ENCODE results near the gene VWA8.

The VWA8 gene

DNA sequence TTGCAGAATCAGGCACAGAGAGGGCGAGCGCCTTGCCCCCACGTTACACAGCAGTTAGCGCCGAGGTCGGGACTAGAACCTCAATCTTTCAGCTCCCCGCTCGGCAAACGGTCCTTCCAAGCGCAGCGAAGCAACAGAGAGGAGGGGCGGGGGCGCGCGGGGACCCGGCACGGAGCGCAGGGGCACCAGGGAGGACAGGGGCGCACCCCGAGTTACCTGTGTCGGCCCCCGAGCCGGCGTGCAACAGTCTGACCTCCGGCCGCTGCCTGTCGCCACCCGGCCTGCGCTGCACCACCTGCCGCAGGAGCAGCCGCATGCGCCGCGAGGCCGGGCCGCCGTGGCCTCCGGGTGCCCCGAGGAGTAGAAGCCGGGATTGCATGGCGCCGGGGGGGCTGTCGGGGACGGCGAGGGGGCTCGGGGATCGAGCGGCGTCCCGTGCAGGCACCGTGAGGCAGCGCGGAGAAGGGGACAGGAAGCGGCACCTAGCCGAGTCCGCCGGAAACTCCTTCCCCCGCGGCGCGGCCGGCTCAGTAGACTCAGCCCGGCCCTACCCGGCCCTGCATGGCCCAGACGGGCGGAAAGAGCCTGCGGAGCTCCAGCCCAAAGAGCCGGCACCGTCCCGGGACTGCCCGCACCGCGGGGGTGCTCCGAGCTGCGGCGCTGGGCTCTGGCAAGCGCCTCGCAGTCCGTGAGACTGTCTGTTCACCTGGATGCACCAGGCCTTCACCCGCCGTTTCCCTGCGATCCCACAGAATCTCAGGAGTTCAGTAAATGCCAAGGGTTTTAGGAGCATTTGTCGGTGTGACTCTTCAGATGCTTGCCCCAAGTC lies at the start of gene VWA8:
Gene VWA8, minus strand, starts transcription at position 473 of the 829 bp plus-strand sequence. Its CDS starts 94 bp downstream, at position 379.
- DNase-seq (ENCODE audit: low spot score), result peak; percentile 87

DNA sequence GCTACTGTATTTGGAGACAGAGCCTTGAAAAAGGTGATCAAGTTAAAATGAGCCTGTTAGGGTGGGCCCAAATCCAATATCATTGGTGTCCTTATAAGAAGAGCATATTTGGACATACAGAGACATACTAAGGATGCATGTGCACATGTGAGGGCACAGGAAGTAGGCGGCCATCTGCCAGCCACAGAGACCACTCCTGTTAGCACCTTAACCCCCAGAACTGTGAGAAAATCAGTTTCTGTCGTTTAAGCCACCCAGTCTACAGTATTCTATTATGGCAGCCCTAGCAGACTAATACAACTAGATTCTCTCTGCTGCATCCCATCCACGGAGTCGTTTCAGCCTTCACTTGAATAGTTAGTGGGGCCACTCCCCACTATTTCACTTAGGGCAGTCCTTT lies 48.1 kb upstream of the VWA8 start:
- no peak for DNase-seq (ENCODE audit: low spot score)

DNA sequence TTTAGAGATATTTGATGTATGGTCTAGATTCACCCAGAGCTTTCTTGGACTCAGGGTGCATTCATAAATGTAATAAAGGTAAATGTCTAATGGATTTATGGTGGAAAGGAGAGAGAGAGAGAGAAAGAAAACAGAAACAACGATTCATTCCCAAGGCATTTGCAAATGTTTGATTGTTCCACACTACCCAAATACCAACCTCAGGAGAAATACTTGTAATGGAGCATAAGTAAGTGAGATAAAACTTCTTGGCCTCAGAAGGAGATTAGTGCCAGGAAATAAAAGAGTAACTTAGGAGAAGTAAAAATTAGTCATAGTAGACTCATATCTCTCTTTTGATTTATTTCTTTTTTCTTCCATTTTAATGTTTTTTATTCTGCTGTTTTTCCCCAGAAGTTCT lies 46.9 kb upstream of the VWA8 start:
- DNase-seq (ENCODE audit: low spot score), result no peak

DNA sequence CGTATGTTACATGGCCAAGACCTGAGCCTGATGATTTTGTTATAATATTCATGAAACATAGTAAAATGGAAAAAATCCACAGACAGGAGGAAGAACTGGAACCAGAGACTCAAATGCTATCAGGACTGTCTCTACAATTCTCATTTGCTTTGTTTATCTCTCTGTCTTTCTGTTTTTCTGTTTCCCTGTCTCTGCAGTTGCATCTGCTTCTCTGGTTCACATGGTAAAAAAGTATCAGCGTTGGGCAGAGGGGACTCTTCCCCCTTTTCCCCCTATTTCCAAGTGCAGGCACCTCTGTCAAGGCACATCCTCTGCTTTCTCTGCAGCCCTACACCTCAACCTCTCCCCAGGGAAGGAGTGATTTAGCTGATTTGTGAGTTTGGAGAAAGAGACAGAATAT lies 41.2 kb upstream of the VWA8 start:
- DNase-seq (ENCODE audit: low spot score), result no peak

- DNase-seq (ENCODE audit: low spot score), result no peak
Measured at GRCh38 chr13:42001580-42001979, 40.7 kb upstream of the VWA8 start.

DNA sequence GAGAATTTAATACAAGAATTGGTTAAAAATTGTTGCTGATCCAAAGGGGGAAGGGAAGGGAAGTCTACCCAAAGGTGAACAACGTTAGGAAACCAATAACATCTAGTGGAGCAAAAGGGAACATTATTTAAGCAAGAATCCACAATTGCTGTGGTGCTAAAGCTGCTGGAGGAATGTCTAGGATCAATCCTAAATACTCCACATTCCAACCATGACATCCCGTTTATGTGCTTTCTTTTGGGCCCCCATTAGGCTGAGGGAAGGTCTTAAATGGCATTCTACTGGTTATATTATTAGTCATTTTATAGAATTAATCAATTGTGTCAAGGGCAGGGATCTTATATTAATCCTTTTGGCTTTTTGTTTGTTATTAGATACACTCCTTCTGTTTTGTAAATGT lies 39.9 kb upstream of the VWA8 start:
- DNase-seq (ENCODE audit: low spot score), result no peak

DNA sequence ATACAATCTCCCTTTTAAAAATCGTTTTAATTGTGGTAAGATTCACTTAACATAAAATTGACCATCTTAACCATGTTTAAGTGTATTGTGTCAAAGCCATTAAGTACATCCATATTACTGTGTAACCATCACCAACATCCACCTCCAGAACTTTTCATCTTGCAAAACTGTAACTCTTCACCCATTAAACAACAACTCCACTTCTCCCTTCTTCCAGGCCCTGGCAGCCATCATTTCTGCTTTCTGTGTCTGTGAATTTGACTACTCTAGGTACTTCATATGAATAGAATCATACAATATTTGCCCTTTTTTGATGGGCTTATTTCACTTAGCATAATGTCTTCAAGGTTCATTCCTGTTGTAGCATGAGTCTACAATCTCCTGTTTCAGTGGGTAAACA lies 36.5 kb upstream of the VWA8 start:
- no peak for DNase-seq (ENCODE audit: low spot score)

- no peak for DNase-seq (ENCODE audit: low spot score)
Measured at GRCh38 chr13:41995946-41996345, 35.0 kb upstream of the VWA8 start.

DNA sequence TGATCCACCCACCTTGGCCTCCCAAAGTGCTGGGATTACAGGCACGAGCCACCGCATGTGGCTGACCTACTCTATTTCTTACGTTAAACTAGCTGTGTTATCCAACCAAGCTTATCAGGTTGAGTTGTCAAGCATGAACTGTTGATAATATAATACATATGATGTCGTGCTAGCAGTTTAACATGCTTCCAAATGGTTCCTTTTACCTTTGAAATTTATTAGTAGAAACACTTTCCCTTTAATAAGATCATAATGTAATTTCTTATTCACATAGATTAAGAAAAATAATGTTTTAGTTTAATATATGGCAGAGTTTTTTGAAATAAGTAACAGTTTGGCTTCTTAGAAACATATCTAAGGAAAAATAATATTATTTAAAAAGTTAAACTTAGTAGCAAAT lies 34.4 kb upstream of the VWA8 start:
- no peak for DNase-seq (ENCODE audit: low spot score)

DNA sequence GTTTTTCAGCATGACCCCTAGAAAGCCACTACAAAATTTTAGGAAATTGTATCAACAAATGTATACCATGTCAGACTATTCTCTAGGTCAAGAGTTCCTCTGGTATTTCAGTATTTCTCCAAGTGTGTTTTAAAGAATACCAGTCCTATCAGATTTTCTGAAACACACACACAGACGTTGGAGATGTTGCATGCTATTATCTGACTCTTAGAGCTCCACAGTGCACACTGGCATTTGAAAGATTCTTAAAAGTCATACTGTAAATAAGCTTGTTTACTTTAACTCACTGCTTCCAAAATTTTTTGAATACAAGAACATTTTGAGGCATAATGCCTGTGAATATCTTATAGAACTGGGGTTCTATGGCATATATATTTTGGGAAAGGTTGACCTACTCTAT lies 33.8 kb upstream of the VWA8 start:
- no peak for DNase-seq (ENCODE audit: low spot score)

GRCh38 chr13:41991936-41992335 lies 31.0 kb upstream of the VWA8 start:
- DNase-seq (ENCODE audit: low spot score), result no peak

- no peak for DNase-seq (ENCODE audit: low spot score)
Measured at GRCh38 chr13:41988244-41988643, 27.3 kb upstream of the VWA8 start.

- DNase-seq (ENCODE audit: low spot score), result no peak
Measured at GRCh38 chr13:41985788-41986508, 25.0 kb upstream of the VWA8 start.

DNA sequence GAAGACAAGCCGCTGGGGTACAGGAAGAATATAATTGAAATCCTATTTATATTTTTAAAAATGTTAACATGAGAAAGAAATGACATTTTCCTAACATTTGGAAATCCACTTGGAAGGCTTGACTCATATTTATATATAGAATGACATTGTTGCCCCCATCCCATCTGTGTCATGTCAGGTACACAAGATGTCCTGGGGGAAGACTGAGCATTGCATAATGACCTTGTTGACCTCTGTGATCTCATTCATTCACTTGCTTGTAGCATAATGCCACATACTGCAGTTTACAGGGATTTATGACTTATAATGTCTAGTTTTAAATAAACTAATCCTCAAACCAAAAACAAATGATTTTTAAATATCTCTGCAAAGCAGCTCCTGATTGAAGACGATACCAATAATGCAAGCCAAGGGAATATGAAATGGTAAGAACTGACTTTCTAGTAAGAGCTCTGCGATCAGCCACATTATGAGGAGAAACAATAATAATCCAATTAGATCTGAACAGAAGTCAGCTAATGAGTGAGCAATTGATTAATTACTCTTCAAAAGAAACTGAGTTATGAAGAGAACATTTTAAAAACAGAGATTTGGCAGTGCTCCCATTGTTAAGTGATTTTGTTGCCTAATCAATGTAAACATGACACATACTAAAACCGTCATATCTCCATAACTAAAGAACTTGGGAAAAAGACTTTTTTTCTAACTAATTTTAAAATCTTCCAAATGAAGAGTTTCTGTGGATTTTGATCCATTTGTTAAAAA lies 21.2 kb upstream of the VWA8 start:
- DNase-seq (ENCODE audit: low spot score), result no peak

DNA sequence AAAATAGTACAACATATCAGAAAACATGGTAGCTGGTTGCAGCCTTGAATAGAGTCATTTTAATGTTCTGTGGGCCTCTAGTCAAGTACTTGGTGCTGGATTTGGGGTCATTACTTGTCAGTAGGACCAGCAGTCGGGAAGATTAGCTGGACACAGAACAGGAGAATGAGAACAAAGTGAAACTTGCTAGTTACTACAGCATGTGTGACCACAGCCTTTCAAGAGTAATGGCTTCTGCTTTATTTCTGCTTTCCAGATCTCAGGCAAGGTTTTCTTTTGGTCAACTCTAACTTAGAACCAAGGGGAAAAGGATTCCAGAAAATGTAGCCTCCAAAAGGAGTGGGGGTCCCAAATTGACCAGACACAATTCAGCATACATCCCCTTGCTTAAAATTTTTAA lies 17.1 kb upstream of the VWA8 start:
- DNase-seq (ENCODE audit: low spot score), result no peak

GRCh38 chr13:41976476-41976875 lies 15.6 kb upstream of the VWA8 start:
- DNase-seq (ENCODE audit: low spot score), result no peak

DNA sequence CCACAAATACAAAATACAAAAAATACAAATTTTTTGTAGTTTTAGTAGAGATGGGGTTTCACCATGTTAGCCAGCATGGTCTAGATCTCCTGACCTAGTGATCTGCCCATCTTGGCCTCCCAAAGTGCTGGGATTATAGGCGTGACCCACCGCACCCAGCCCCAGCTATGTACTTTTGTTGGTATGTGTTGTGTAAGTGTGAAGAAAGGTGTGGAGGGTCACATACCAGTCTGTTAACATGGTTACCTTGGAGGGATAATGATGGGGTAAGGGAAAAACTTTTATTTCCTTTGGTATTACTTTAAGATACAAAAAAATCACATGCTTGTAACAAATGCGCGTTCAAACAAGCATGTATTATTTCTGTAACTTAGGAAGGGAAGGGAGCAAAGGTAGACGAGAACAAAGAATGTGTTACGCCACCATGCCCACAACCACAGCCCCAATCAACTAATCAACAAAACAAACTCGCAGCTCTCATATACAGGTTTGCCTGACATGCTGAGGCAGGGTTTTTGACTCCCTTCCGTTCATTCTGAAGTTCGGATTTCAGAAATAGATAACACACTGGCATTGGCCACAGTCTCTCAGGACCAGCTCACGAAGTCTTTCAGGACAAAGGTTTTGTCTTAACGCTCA lies 13.5 kb upstream of the VWA8 start:
- no peak for DNase-seq (ENCODE audit: low spot score)

DNA sequence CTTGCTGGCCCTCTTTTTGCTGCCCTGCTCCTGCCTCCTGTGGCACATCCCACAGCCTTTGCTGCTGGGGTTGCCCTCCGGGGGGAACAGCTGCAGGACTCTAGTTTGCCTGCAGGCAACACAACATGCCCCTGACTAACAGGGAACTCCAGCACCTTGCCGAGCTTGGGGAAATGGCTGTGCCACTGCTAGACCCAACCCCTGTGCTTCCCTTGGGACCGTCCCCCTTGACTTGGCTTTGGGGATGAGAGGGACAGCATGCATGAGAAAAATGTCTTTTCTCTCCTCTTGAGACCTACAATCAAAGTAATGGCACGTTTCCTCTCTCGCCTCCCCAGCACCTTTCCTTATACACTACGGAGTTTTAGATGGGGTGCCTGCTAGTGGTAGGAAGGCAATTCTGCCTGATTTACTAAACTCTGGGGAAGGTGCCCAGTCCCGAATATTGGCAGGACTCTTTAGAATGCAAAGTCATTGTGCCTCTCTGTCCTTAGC lies 12.4 kb upstream of the VWA8 start:
- peak; percentile 51 for DNase-seq (ENCODE audit: low spot score)

GRCh38 chr13:41971848-41972247 lies 10.9 kb upstream of the VWA8 start:
- no peak for DNase-seq (ENCODE audit: low spot score)

GRCh38 chr13:41970918-41971317 lies 10.0 kb upstream of the VWA8 start:
- DNase-seq (ENCODE audit: low spot score), result no peak

GRCh38 chr13:41970022-41970421 lies 9.1 kb upstream of the VWA8 start:
- no peak for DNase-seq (ENCODE audit: low spot score)

GRCh38 chr13:41969072-41969471 lies 8.2 kb upstream of the VWA8 start:
- DNase-seq (ENCODE audit: low spot score), result no peak
